Activated CD4-positive, CD25-positive, alpha-beta regulatory T cell treated with anti-CD3 and anti-CD28 coated beads, Interleukin-2, amount 50 U/mL, for 16 hours (primary cell): ENCODE measurements around the gene CRTC1.

Experiments
- DNase-seq: peaks from one replicate; pipeline ENCODE4 v3.0.0-alpha.2; 2020; ENCODE audit warnings: low read depth, low spot score

CRTC1 gene

GRCh38 chr19:18768046-18768771 is 84.7 kb downstream of the CRTC1 start:
- no peak for DNase-seq

GRCh38 chr19:18768997-18769891 is 85.8 kb downstream of the CRTC1 start:
- no peak for DNase-seq

GRCh38 chr19:18769989-18770528 is 86.6 kb downstream of the CRTC1 start:
- DNase-seq: no peak

GRCh38 chr19:18770663-18771327 is 87.3 kb downstream of the CRTC1 start:
- no peak for DNase-seq

GRCh38 chr19:18771328-18772242 is 88.1 kb downstream of the CRTC1 start:
- DNase-seq: no peak

- no peak for DNase-seq
Observed at GRCh38 chr19:18772620-18773587, 89.4 kb downstream of the CRTC1 start.

GRCh38 chr19:18773682-18774081 is 90.2 kb downstream of the CRTC1 start:
- DNase-seq: no peak

- no peak for DNase-seq
Observed at GRCh38 chr19:18774107-18774506, 90.6 kb downstream of the CRTC1 start.

- DNase-seq: no peak
Observed at GRCh38 chr19:18774782-18775444, 91.4 kb downstream of the CRTC1 start.

GRCh38 chr19:18775586-18776287 is 92.3 kb downstream of the CRTC1 start:
- DNase-seq: no peak

- no peak for DNase-seq
Observed at GRCh38 chr19:18776288-18776594, 92.8 kb downstream of the CRTC1 start.

- no peak for DNase-seq
Observed at GRCh38 chr19:18776736-18777135, 93.3 kb downstream of the CRTC1 start.

GRCh38 chr19:18777301-18778075 is 94.0 kb downstream of the CRTC1 start:
- DNase-seq: no peak

GRCh38 chr19:18778076-18778389 is 94.6 kb downstream of the CRTC1 start:
- DNase-seq: no peak

- DNase-seq: no peak
Observed at GRCh38 chr19:18778826-18779495, 95.5 kb downstream of the CRTC1 start.

GRCh38 chr19:18780081-18780480 is 96.6 kb downstream of the CRTC1 start:
- no peak for DNase-seq

GRCh38 chr19:18780631-18781030 is 97.2 kb downstream of the CRTC1 start:
- DNase-seq: no peak
